ENCODE data around the gene CCT7.

DNA sequence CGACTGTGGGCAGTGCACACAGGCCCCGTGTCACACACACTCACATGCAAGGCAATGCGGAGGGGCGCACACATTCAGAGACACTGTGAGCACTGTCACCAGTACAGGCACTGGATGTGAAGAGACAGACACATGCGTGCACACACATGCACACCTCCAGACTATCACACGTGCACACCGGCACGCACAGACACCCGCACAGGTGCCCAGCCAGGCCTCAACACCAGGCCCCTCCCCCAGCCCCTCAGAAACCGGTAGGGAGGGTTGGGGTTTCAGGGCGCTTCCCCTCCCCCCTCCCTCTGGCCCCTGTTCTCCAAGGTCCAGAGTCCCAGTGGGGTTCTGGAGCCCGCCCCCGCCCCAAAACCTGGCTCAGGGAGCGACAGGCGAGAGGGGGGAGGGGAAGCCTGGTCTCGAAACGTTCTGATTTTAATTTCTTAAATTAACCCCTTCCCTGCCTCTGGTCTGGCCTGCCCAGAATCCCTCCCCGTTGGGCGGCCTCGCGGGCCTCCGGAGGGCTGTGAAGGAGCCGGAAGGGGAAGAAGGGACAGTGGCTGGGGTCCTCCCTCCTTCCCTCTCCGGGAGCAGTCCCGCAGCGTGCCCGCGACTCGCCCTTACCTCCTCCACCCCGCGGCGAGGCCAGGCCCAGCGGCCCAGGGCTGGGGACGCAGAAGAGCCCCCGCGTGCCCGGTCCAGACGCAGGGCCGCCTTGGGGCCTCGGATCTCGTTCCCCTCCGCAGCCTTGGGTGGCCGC, 49.6 kb downstream of the CCT7 start:
- TF ChIP-seq, protein P1, sequence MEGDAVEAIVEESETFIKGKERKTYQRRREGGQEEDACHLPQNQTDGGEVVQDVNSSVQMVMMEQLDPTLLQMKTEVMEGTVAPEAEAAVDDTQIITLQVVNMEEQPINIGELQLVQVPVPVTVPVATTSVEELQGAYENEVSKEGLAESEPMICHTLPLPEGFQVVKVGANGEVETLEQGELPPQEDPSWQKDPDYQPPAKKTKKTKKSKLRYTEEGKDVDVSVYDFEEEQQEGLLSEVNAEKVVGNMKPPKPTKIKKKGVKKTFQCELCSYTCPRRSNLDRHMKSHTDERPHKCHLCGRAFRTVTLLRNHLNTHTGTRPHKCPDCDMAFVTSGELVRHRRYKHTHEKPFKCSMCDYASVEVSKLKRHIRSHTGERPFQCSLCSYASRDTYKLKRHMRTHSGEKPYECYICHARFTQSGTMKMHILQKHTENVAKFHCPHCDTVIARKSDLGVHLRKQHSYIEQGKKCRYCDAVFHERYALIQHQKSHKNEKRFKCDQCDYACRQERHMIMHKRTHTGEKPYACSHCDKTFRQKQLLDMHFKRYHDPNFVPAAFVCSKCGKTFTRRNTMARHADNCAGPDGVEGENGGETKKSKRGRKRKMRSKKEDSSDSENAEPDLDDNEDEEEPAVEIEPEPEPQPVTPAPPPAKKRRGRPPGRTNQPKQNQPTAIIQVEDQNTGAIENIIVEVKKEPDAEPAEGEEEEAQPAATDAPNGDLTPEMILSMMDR (IDR thresholded peaks at IDR 0.05): no peak
- TF ChIP-seq EZH2 (IDR thresholded peaks at IDR 0.05; ENCODE audit: borderline replicate concordance, insufficient read depth, low read depth, low read length, poor library complexity, severe bottlenecking): no peak
